Stomach smooth muscle (tissue), 2 donors: Measurements from ENCODE around the gene TSC22D4.
A peak's percentile ranks its signal among the peaks of the same experiment; 100 is the strongest.

Experiments
- H3K27ac ChIP-seq: one replicate; pipeline ENCODE4 v1.7.0; 2013; ENCODE audit warnings: mild to moderate bottlenecking, low read length, inconsistent platforms
- H3K27me3 ChIP-seq, 2 donors: one replicate each; pipeline ENCODE4 v1.7.0; 2013; ENCODE audit warnings: low read length in 2 of 2; ENCODE audit not compliant: insufficient read depth in 2 of 2, control insufficient read depth in 1 of 2
- H3K36me3 ChIP-seq, 2 donors: one replicate each; pipeline ENCODE4 v1.7.0; 2013; ENCODE audit warnings: low read length in 2 of 2; ENCODE audit not compliant: control insufficient read depth in 2 of 2, insufficient read depth in 2 of 2
- H3K4me1 ChIP-seq: one replicate; pipeline ENCODE4 v1.7.0; 2013; ENCODE audit warnings: low read length; ENCODE audit not compliant: control insufficient read depth, insufficient read depth
- H3K4me3 ChIP-seq, 2 donors: one replicate each; pipeline ENCODE4 v1.7.0; 2013; ENCODE audit warnings: low read length in 2 of 2
- H3K9ac ChIP-seq, 2 donors: one replicate each; pipeline ENCODE4 v1.7.0; 2013; ENCODE audit warnings: low read length in 2 of 2, mild to moderate bottlenecking in 1 of 2
- H3K9me3 ChIP-seq, 2 donors: one replicate each; pipeline ENCODE4 v1.7.0; 2013; ENCODE audit warnings: low read length in 2 of 2; ENCODE audit not compliant: control insufficient read depth in 2 of 2
- donor health status: healthy.
- donor health status: Pancreatic carcinoma.

TSC22D4 gene

GRCh38 chr7:100432621-100433275, 46.3 kb downstream of the TSC22D4 start:
- peaks cover 17 to 20% of the 10 kb centered on the region in 2 donors for H3K36me3 ChIP-seq
- peaks cover 50% of the 10 kb centered on the region for H3K4me1 ChIP-seq
- H3K4me3 ChIP-seq, result no peak overlapping the region
- H3K27me3 ChIP-seq, result no peaks in the 10 kb centered on the region
- H3K27ac ChIP-seq, result peak overlapping the region; percentile 11
- no peak overlapping the region for H3K9ac ChIP-seq
- no peaks in the 10 kb centered on the region for H3K9me3 ChIP-seq

GRCh38 chr7:100432053-100432452, 47.0 kb downstream of the TSC22D4 start:
- Histone ChIP-seq H3K36me3 (peaks cover 17 to 20% of the 10 kb centered on the region in 2 donors), H3K9me3 (no peaks in the 10 kb centered on the region), H3K9ac (peak overlapping the region in 1 of 2 donors; percentile 92), H3K4me1 (peaks cover 53% of the 10 kb centered on the region), H3K4me3 (no peak overlapping the region), H3K27ac (peak overlapping the region; percentile 11), H3K27me3 (no peaks in the 10 kb centered on the region)

- Histone ChIP-seq H3K4me3 (peak overlapping the region; percentile 49 to 88), H3K4me1 (peaks cover 50% of the 10 kb centered on the region), H3K9me3 (no peaks in the 10 kb centered on the region), H3K27me3 (no peaks in the 10 kb centered on the region), H3K27ac (peak overlapping the region; percentile 100), H3K9ac (peak overlapping the region in 1 of 2 donors; percentile 92), H3K36me3 (peaks cover 17 to 20% of the 10 kb centered on the region in 2 donors)
Measured at GRCh38 chr7:100431286-100431735, 47.7 kb downstream of the TSC22D4 start.

- H3K27ac ChIP-seq, result peak overlapping the region; percentile 100
- H3K9ac ChIP-seq, result peak overlapping the region; percentile 71 to 92
- H3K9me3 ChIP-seq, result no peaks in the 10 kb centered on the region
- peaks cover 17 to 20% of the 10 kb centered on the region in 2 donors for H3K36me3 ChIP-seq
- H3K4me1 ChIP-seq, result peaks cover 48% of the 10 kb centered on the region
- no peaks in the 10 kb centered on the region for H3K27me3 ChIP-seq
- H3K4me3 ChIP-seq, result peak overlapping the region; percentile 49 to 88
Measured at GRCh38 chr7:100430493-100431285, 48.3 kb downstream of the TSC22D4 start.

GRCh38 chr7:100429637-100430492, 49.1 kb downstream of the TSC22D4 start, which contains the start of gene MEPCE:
MEPCE (plus strand) TSS chr7:100429831; CDS start chr7:100430019, 188 bp downstream.
- no peaks in the 10 kb centered on the region for H3K27me3 ChIP-seq
- H3K9ac ChIP-seq, result peak within 1 kb of the TSS; percentile 92 to 98
- peaks cover 40% of the 10 kb centered on the region for H3K4me1 ChIP-seq
- H3K36me3 ChIP-seq, result peaks cover 16 to 20% of the 10 kb centered on the region in 2 donors
- H3K27ac ChIP-seq, result peak within 1 kb of the TSS; percentile 100
- H3K4me3 ChIP-seq, result peak within 1 kb of the TSS; percentile 69 to 88
- H3K9me3 ChIP-seq, result no peaks in the 10 kb centered on the region

GRCh38 chr7:100428967-100429636, 49.9 kb downstream of the TSC22D4 start:
- peaks cover 35% of the 10 kb centered on the region for H3K4me1 ChIP-seq

GRCh38 chr7:100428199-100428966, 50.6 kb downstream of the TSC22D4 start, which contains the start of gene ZCWPW1:
ZCWPW1 (minus strand) TSS chr7:100428703; CDS start chr7:100420649, 8,054 bp downstream.
- Histone ChIP-seq H3K4me3 (peak within 1 kb of the TSS; percentile 69 to 88), H3K36me3 (peaks cover 7 to 11% of the 10 kb centered on the region in 2 donors), H3K27me3 (no peaks in the 10 kb centered on the region), H3K4me1 (peaks cover 32% of the 10 kb centered on the region), H3K9me3 (no peaks in the 10 kb centered on the region), H3K9ac (peak within 1 kb of the TSS; percentile 92 to 98), H3K27ac (peak within 1 kb of the TSS; percentile 100)

More at GRCh38 chr7:100428967-100429636, 49.9 kb downstream of the TSC22D4 start:
- H3K36me3 ChIP-seq, result peaks cover 14 to 18% of the 10 kb centered on the region in 2 donors
- peak overlapping the region; percentile 69 to 88 for H3K4me3 ChIP-seq
- no peaks in the 10 kb centered on the region for H3K9me3 ChIP-seq
- peak overlapping the region; percentile 92 to 98 for H3K9ac ChIP-seq
- peak overlapping the region; percentile 100 for H3K27ac ChIP-seq
- no peaks in the 10 kb centered on the region for H3K27me3 ChIP-seq

GRCh38 chr7:100427762-100428198, 51.2 kb downstream of the TSC22D4 start:
- no peaks in the 10 kb centered on the region for H3K27me3 ChIP-seq
- peaks cover 1 to 5% of the 10 kb centered on the region in 2 donors for H3K36me3 ChIP-seq
- peak overlapping the region in 1 of 2 donors; percentile 92 for H3K9ac ChIP-seq

GRCh38 chr7:100426516-100426915, 52.5 kb downstream of the TSC22D4 start:
- Histone ChIP-seq H3K9me3 (no peaks in the 10 kb centered on the region), H3K4me3 (no peak overlapping the region), H3K4me1 (peaks cover 20% of the 10 kb centered on the region), H3K27me3 (no peaks in the 10 kb centered on the region), H3K9ac (no peak overlapping the region), H3K27ac (no peak overlapping the region), H3K36me3 (peaks cover 0 to 2% of the 10 kb centered on the region in 2 donors)

More at GRCh38 chr7:100427762-100428198, 51.2 kb downstream of the TSC22D4 start:
- Histone ChIP-seq H3K9me3 (no peaks in the 10 kb centered on the region), H3K27ac (peak overlapping the region; percentile 100), H3K4me3 (peak overlapping the region; percentile 69 to 88), H3K4me1 (peaks cover 29% of the 10 kb centered on the region)
